Urinary bladder (tissue), 4 donors: Measurements from ENCODE around the gene GJB5. TPM values are rescaled to one million over a fixed set of nuclear protein-coding genes. Genes with fewer than 3 reads are reported as not detected.

Experiments used
- DNase-seq: peaks from one replicate; pipeline ENCODE4 v3.0.0-alpha.2; 2015; ENCODE audit errors: extremely low spot score
- H3K27ac ChIP-seq: one replicate; pipeline ENCODE4 v1.5.1; 2013; ENCODE audit warnings: low read depth, mild to moderate bottlenecking, moderate library complexity
- H3K36me3 ChIP-seq: one replicate; pipeline ENCODE4 v1.6.1; 2013; ENCODE audit warnings: mild to moderate bottlenecking, moderate library complexity; ENCODE audit not compliant: insufficient read depth
- H3K4me1 ChIP-seq: one replicate; pipeline ENCODE4 v1.6.1; 2013; ENCODE audit warnings: mild to moderate bottlenecking, moderate library complexity; ENCODE audit not compliant: insufficient read depth
- H3K4me3 ChIP-seq: one replicate; pipeline ENCODE4 v1.5.1; 2013; ENCODE audit warnings: low read depth, low read length
- WGBS: extraction: QIAGEN DNeasy Blood & Tissue Kit; methylation state at CpG from one replicate; pipeline ENCODE4 v1.1.7; 2013; 5-methylcytosine and 5-hydroxymethylcytosine counted together
- polyA plus RNA-seq: library from polyadenylated mRNA; stranded (reverse); fragments of 200-250 nt; gene quantifications from one replicate; pipeline ENCODE4 v1.2.3, GENCODE V29; 2013
- total RNA-seq: library from RNA; depleted of rRNA; stranded (reverse); fragments of >200 nt; gene quantifications from one replicate; pipeline ENCODE4 v1.2.3, GENCODE V29; 2014
- donor health status: healthy with polysubstance abuse.
- donor health status: healthy.

The GJB5 gene
- total and polyA plus RNA-seq, 2 donors = 2.7 to 3.5 TPM

DNA sequence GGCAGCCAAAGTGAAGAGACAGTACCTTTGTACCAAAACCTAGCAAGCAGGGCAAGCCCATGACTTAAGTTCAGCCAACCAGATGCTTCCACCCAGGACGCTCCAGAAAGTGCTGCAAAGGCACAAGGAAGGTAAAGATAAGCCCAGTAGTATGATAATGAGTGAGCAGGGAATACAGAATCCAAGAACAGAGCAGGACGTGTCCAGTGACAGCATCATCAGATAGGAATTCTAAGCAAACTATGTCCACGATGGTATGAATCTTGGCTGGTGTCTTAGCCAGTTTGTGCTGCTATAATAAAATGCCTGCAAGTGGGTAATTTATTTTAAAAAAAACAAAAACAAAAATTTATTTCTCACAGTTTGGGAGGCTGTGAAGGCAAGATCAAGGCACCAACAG, 51.5 kb downstream of the GJB5 start:
- DNase-seq = no peak
- Histone ChIP-seq H3K4me1 (no peaks in the 10 kb centered on the region), H3K4me3 (no peak overlapping the region), H3K27ac (no peak overlapping the region), H3K36me3 (no peaks in the 10 kb centered on the region)
- 41% methylated on average over 3 of the region's 3 CpGs for WGBS

Other genes with a start within 250 kb of the GJB5 start
- gene GJB4, start 4.7 kb downstream of the GJB5 start, total RNA-seq = 0.69 TPM
- gene GJB4, start 4.7 kb downstream of the GJB5 start, polyA plus RNA-seq = 0.99 TPM
- 2.2 TPM for gene GJB3, start 26.2 kb downstream of the GJB5 start, total RNA-seq
- gene GJB3, start 26.2 kb downstream of the GJB5 start, polyA plus RNA-seq = 2.1 TPM
- 15.6 TPM for gene GJA4, start 38.0 kb downstream of the GJB5 start, total RNA-seq
- 33.6 TPM for gene GJA4, start 38.0 kb downstream of the GJB5 start, polyA plus RNA-seq
- 9.7 TPM for gene SMIM12, start 104.7 kb downstream of the GJB5 start, total RNA-seq
- 47.8 TPM for gene SMIM12, start 104.7 kb downstream of the GJB5 start, polyA plus RNA-seq
- not detected for gene DLGAP3, start 174.6 kb downstream of the GJB5 start, total RNA-seq
- gene DLGAP3, start 174.6 kb downstream of the GJB5 start, polyA plus RNA-seq = 0.29 TPM
- gene TMEM35B, start 230.3 kb downstream of the GJB5 start, total RNA-seq = 31.6 TPM
- 83.9 TPM for gene TMEM35B, start 230.3 kb downstream of the GJB5 start, polyA plus RNA-seq